Ascending aorta (tissue), 2 donors: ENCODE results near the gene SGK1. TPM values are rescaled to one million over a fixed set of nuclear protein-coding genes. Genes with fewer than 3 reads are reported as not detected.

Experiments used
- DNase-seq, 2 donors: peaks; one replicate each; pipeline ENCODE4 v3.0.0-alpha.2; 2019; ENCODE audit warnings: low spot score in 2 of 2
- H3K27ac ChIP-seq, 2 donors: fragments of 200-600 bp; sonication (generic); one replicate each; pipeline ENCODE4 v1.5.1; 2016 to 2017; ENCODE audit warnings: mild to moderate bottlenecking in 1 of 2
- H3K27me3 ChIP-seq: fragments of 200-600 bp; sonication (generic); one replicate; pipeline ENCODE4 v1.5.1; 2017
- H3K36me3 ChIP-seq, 2 donors: fragments of 200-600 bp; sonication (generic); one replicate each; pipeline ENCODE4 v1.5.1; 2016
- H3K4me1 ChIP-seq, 2 donors: fragments of 200-600 bp; sonication (generic); one replicate each; pipeline ENCODE4 v1.5.1; 2016 to 2017; ENCODE audit warnings: mild to moderate bottlenecking in 1 of 2
- H3K4me3 ChIP-seq, 2 donors: fragments of 200-600 bp; sonication (generic); one replicate each; pipeline ENCODE4 v1.5.1; 2016 to 2017; ENCODE audit warnings: mild to moderate bottlenecking in 1 of 2
- H3K9me3 ChIP-seq, 2 donors: fragments of 200-600 bp; sonication (generic); one replicate each; pipeline ENCODE4 v1.5.1; 2016
- CTCF ChIP-seq, 3 experiments: fragments of 200-600 bp in 2 of 3; fragments of 450-650 bp in 1 of 3; sonication (generic) in 2 of 3; IDR thresholded peaks; one replicate each; pipeline ENCODE4 v1.5.1; 2016 to 2019; ENCODE audit warnings: antibody characterized with exemption in 3 of 3, mild to moderate bottlenecking in 1 of 3, moderate library complexity in 1 of 3
- intact Hi-C: fragments of 100-400 bp; cut with DNase I; formaldehyde crosslinking; loops from one replicate; pipeline ENCODE4 v1.15.1; 2023
- total RNA-seq: library from RNA; depleted of rRNA; stranded (reverse); fragments of >200 nt; gene quantifications from one replicate; pipeline ENCODE4 v1.1.0, GENCODE V29; 2016

SGK1 gene
- total RNA-seq, 1 donor from 2014 or later = 200 TPM

GRCh38 chr6:134170844-134171243 lies 147.1 kb downstream of the SGK1 start:
- no peaks in the 10 kb centered on the region for H3K9me3 ChIP-seq
- no peaks in the 10 kb centered on the region for H3K27me3 ChIP-seq
- no peak for DNase-seq
- H3K4me3 ChIP-seq = peak overlapping the region in 1 of 2 donors; percentile 90
- TF ChIP-seq CTCF (IDR thresholded peaks at IDR 0.05) = no peak
- no peak overlapping the region for H3K27ac ChIP-seq
- intact Hi-C loops = loop anchor here (5.0 to 10.0 kb wide), 4 partner anchors 216 to 1656 kb away; partner anchors contain the start of genes RPS12, STX7 and TBPL1
- peaks cover 41 to 46% of the 10 kb centered on the region in 2 donors for H3K36me3 ChIP-seq
- peaks cover 0 to 10% of the 10 kb centered on the region in 2 donors for H3K4me1 ChIP-seq

GRCh38 chr6:134169871-134170486 lies 147.9 kb downstream of the SGK1 start:
- Histone ChIP-seq H3K4me3 (peak overlapping the region; percentile 7 to 30), H3K9me3 (no peaks in the 10 kb centered on the region), H3K4me1 (peaks cover 0 to 10% of the 10 kb centered on the region in 2 donors), H3K27ac (no peak overlapping the region), H3K27me3 (no peaks in the 10 kb centered on the region), H3K36me3 (peaks cover 41 to 46% of the 10 kb centered on the region in 2 donors)
- intact Hi-C loops = loop anchor here (5.0 to 10.0 kb wide), 4 partner anchors 215 to 1655 kb away; partner anchors contain the start of genes RPS12, STX7 and TBPL1
- TF ChIP-seq CTCF (IDR thresholded peaks at IDR 0.05) = no peak
- no peak for DNase-seq

GRCh38 chr6:134168590-134169208 lies 149.2 kb downstream of the SGK1 start:
- H3K4me3 ChIP-seq = no peak overlapping the region
- H3K27me3 ChIP-seq = no peaks in the 10 kb centered on the region
- peaks cover 0 to 6% of the 10 kb centered on the region in 2 donors for H3K4me1 ChIP-seq
- no peak overlapping the region for H3K27ac ChIP-seq
- DNase-seq = no peak
- H3K9me3 ChIP-seq = no peaks in the 10 kb centered on the region
- intact Hi-C loops = no loop called here
- H3K36me3 ChIP-seq = peaks cover 41 to 45% of the 10 kb centered on the region in 2 donors
- no peak for TF ChIP-seq CTCF (IDR thresholded peaks at IDR 0.05)

GRCh38 chr6:134166511-134167261 lies 151.2 kb downstream of the SGK1 start:
- intact Hi-C loops = no loop called here
- TF ChIP-seq CTCF (IDR thresholded peaks at IDR 0.05) = no peak
- H3K9me3 ChIP-seq = no peaks in the 10 kb centered on the region
- H3K27me3 ChIP-seq = no peaks in the 10 kb centered on the region
- no peaks in the 10 kb centered on the region for H3K4me1 ChIP-seq
- no peak overlapping the region for H3K27ac ChIP-seq
- no peak overlapping the region for H3K4me3 ChIP-seq
- peaks cover 22 to 25% of the 10 kb centered on the region in 2 donors for H3K36me3 ChIP-seq
- no peak for DNase-seq

- no peak for DNase-seq
- Histone ChIP-seq H3K9me3 (no peaks in the 10 kb centered on the region), H3K4me1 (no peaks in the 10 kb centered on the region), H3K36me3 (peaks cover 12 to 15% of the 10 kb centered on the region in 2 donors), H3K27ac (no peak overlapping the region), H3K4me3 (no peak overlapping the region), H3K27me3 (no peaks in the 10 kb centered on the region)
- intact Hi-C loops = no loop called here
- no peak for TF ChIP-seq CTCF (IDR thresholded peaks at IDR 0.05)
Observed at GRCh38 chr6:134165561-134166201, 152.2 kb downstream of the SGK1 start.
